ENCODE measurements around the gene DACH1.

The DACH1 gene

GRCh38 chr13:71864986-71865873 is 1.8 kb downstream of the DACH1 start:
- no peaks in the 10 kb centered on the region for H3K36me3 ChIP-seq (ENCODE audit: control insufficient read depth in 1 of 2, insufficient read depth in 2 of 2, low read length in 2 of 2)
- H3K9me3 ChIP-seq (ENCODE audit: control insufficient read depth in 1 of 2, low read length in 2 of 2) = no peaks in the 10 kb centered on the region
- H3K4me3 ChIP-seq (ENCODE audit: low read depth in 1 of 2, low read length in 2 of 2) = peak overlapping the region; percentile 80 to 89
- peaks cover 0 to 36% of the 10 kb centered on the region in 2 donors for H3K4me1 ChIP-seq (ENCODE audit: control insufficient read depth in 1 of 2, insufficient read depth in 2 of 2, low read length in 2 of 2)
- peak overlapping the region; percentile 45 for H3K27ac ChIP-seq (ENCODE audit: low read length)
- H3K27me3 ChIP-seq (ENCODE audit: low read depth, low read length) = no peaks in the 10 kb centered on the region

GRCh38 chr13:71864094-71864985 is 2.7 kb downstream of the DACH1 start:
- Histone ChIP-seq H3K36me3 (ENCODE audit: control insufficient read depth in 1 of 2, insufficient read depth in 2 of 2, low read length in 2 of 2) (no peaks in the 10 kb centered on the region), H3K4me1 (ENCODE audit: control insufficient read depth in 1 of 2, insufficient read depth in 2 of 2, low read length in 2 of 2) (peaks cover 0 to 36% of the 10 kb centered on the region in 2 donors), H3K27ac (ENCODE audit: low read length) (peak overlapping the region; percentile 50), H3K27me3 (ENCODE audit: low read depth, low read length) (no peaks in the 10 kb centered on the region), H3K9me3 (ENCODE audit: control insufficient read depth in 1 of 2, low read length in 2 of 2) (no peaks in the 10 kb centered on the region), H3K4me3 (ENCODE audit: low read depth in 1 of 2, low read length in 2 of 2) (peak overlapping the region; percentile 80 to 89)

GRCh38 chr13:71863254-71863865 is 3.6 kb downstream of the DACH1 start:
- H3K27me3 ChIP-seq (ENCODE audit: low read depth, low read length) = no peaks in the 10 kb centered on the region
- H3K4me3 ChIP-seq (ENCODE audit: low read depth in 1 of 2, low read length in 2 of 2) = peak overlapping the region in 1 of 2 donors; percentile 80
- peaks cover 0 to 36% of the 10 kb centered on the region in 2 donors for H3K4me1 ChIP-seq (ENCODE audit: control insufficient read depth in 1 of 2, insufficient read depth in 2 of 2, low read length in 2 of 2)
- H3K9me3 ChIP-seq (ENCODE audit: control insufficient read depth in 1 of 2, low read length in 2 of 2) = no peaks in the 10 kb centered on the region
- peak overlapping the region; percentile 50 for H3K27ac ChIP-seq (ENCODE audit: low read length)
- no peaks in the 10 kb centered on the region for H3K36me3 ChIP-seq (ENCODE audit: control insufficient read depth in 1 of 2, insufficient read depth in 2 of 2, low read length in 2 of 2)

GRCh38 chr13:71862459-71862943 is 4.5 kb downstream of the DACH1 start:
- H3K4me1 ChIP-seq (ENCODE audit: control insufficient read depth in 1 of 2, insufficient read depth in 2 of 2, low read length in 2 of 2) = peaks cover 0 to 34% of the 10 kb centered on the region in 2 donors
- no peaks in the 10 kb centered on the region for H3K27me3 ChIP-seq (ENCODE audit: low read depth, low read length)
- H3K36me3 ChIP-seq (ENCODE audit: control insufficient read depth in 1 of 2, insufficient read depth in 2 of 2, low read length in 2 of 2) = no peaks in the 10 kb centered on the region
- H3K4me3 ChIP-seq (ENCODE audit: low read depth in 1 of 2, low read length in 2 of 2) = peak overlapping the region in 1 of 2 donors; percentile 0
- no peak overlapping the region for H3K27ac ChIP-seq (ENCODE audit: low read length)
- no peaks in the 10 kb centered on the region for H3K9me3 ChIP-seq (ENCODE audit: control insufficient read depth in 1 of 2, low read length in 2 of 2)

GRCh38 chr13:71861769-71862458 is 5.1 kb downstream of the DACH1 start:
- H3K27me3 ChIP-seq (ENCODE audit: low read depth, low read length) = no peaks in the 10 kb centered on the region
- no peaks in the 10 kb centered on the region for H3K36me3 ChIP-seq (ENCODE audit: control insufficient read depth in 1 of 2, insufficient read depth in 2 of 2, low read length in 2 of 2)
- H3K9me3 ChIP-seq (ENCODE audit: control insufficient read depth in 1 of 2, low read length in 2 of 2) = no peaks in the 10 kb centered on the region
- peaks cover 0 to 28% of the 10 kb centered on the region in 2 donors for H3K4me1 ChIP-seq (ENCODE audit: control insufficient read depth in 1 of 2, insufficient read depth in 2 of 2, low read length in 2 of 2)
- no peak overlapping the region for H3K27ac ChIP-seq (ENCODE audit: low read length)
- H3K4me3 ChIP-seq (ENCODE audit: low read depth in 1 of 2, low read length in 2 of 2) = no peak overlapping the region

- H3K27me3 ChIP-seq (ENCODE audit: low read depth, low read length) = no peaks in the 10 kb centered on the region
- H3K4me1 ChIP-seq (ENCODE audit: control insufficient read depth in 1 of 2, insufficient read depth in 2 of 2, low read length in 2 of 2) = peaks cover 0 to 18% of the 10 kb centered on the region in 2 donors
- no peak overlapping the region for H3K4me3 ChIP-seq (ENCODE audit: low read depth in 1 of 2, low read length in 2 of 2)
- no peaks in the 10 kb centered on the region for H3K9me3 ChIP-seq (ENCODE audit: control insufficient read depth in 1 of 2, low read length in 2 of 2)
- H3K36me3 ChIP-seq (ENCODE audit: control insufficient read depth in 1 of 2, insufficient read depth in 2 of 2, low read length in 2 of 2) = no peaks in the 10 kb centered on the region
- no peak overlapping the region for H3K27ac ChIP-seq (ENCODE audit: low read length)
Observed at GRCh38 chr13:71860547-71861138, 6.4 kb downstream of the DACH1 start.

GRCh38 chr13:71858647-71859046 is 8.4 kb downstream of the DACH1 start:
- no peaks in the 10 kb centered on the region for H3K36me3 ChIP-seq (ENCODE audit: control insufficient read depth in 1 of 2, insufficient read depth in 2 of 2, low read length in 2 of 2)
- H3K4me1 ChIP-seq (ENCODE audit: control insufficient read depth in 1 of 2, insufficient read depth in 2 of 2, low read length in 2 of 2) = no peaks in the 10 kb centered on the region
- no peaks in the 10 kb centered on the region for H3K9me3 ChIP-seq (ENCODE audit: control insufficient read depth in 1 of 2, low read length in 2 of 2)
- H3K27ac ChIP-seq (ENCODE audit: low read length) = no peak overlapping the region
- no peak overlapping the region for H3K4me3 ChIP-seq (ENCODE audit: low read depth in 1 of 2, low read length in 2 of 2)
- H3K27me3 ChIP-seq (ENCODE audit: low read depth, low read length) = no peaks in the 10 kb centered on the region

GRCh38 chr13:71856548-71857043 is 10.4 kb downstream of the DACH1 start:
- H3K9me3 ChIP-seq (ENCODE audit: control insufficient read depth in 1 of 2, low read length in 2 of 2) = no peaks in the 10 kb centered on the region
- no peaks in the 10 kb centered on the region for H3K4me1 ChIP-seq (ENCODE audit: control insufficient read depth in 1 of 2, insufficient read depth in 2 of 2, low read length in 2 of 2)
- no peaks in the 10 kb centered on the region for H3K27me3 ChIP-seq (ENCODE audit: low read depth, low read length)
- no peak overlapping the region for H3K4me3 ChIP-seq (ENCODE audit: low read depth in 1 of 2, low read length in 2 of 2)
- no peaks in the 10 kb centered on the region for H3K36me3 ChIP-seq (ENCODE audit: control insufficient read depth in 1 of 2, insufficient read depth in 2 of 2, low read length in 2 of 2)
- H3K27ac ChIP-seq (ENCODE audit: low read length) = no peak overlapping the region

- Histone ChIP-seq H3K4me1 (ENCODE audit: control insufficient read depth in 1 of 2, insufficient read depth in 2 of 2, low read length in 2 of 2) (no peaks in the 10 kb centered on the region), H3K9me3 (ENCODE audit: control insufficient read depth in 1 of 2, low read length in 2 of 2) (no peaks in the 10 kb centered on the region), H3K27me3 (ENCODE audit: low read depth, low read length) (no peaks in the 10 kb centered on the region), H3K27ac (ENCODE audit: low read length) (no peak overlapping the region), H3K36me3 (ENCODE audit: control insufficient read depth in 1 of 2, insufficient read depth in 2 of 2, low read length in 2 of 2) (no peaks in the 10 kb centered on the region), H3K4me3 (ENCODE audit: low read depth in 1 of 2, low read length in 2 of 2) (no peak overlapping the region)
Observed at GRCh38 chr13:71854401-71854800, 12.6 kb downstream of the DACH1 start.

GRCh38 chr13:71853725-71854124 is 13.3 kb downstream of the DACH1 start:
- Histone ChIP-seq H3K27ac (ENCODE audit: low read length) (no peak overlapping the region), H3K4me3 (ENCODE audit: low read depth in 1 of 2, low read length in 2 of 2) (no peak overlapping the region), H3K36me3 (ENCODE audit: control insufficient read depth in 1 of 2, insufficient read depth in 2 of 2, low read length in 2 of 2) (no peaks in the 10 kb centered on the region), H3K9me3 (ENCODE audit: control insufficient read depth in 1 of 2, low read length in 2 of 2) (no peaks in the 10 kb centered on the region), H3K27me3 (ENCODE audit: low read depth, low read length) (no peaks in the 10 kb centered on the region), H3K4me1 (ENCODE audit: control insufficient read depth in 1 of 2, insufficient read depth in 2 of 2, low read length in 2 of 2) (no peaks in the 10 kb centered on the region)

All from muscle layer of duodenum (tissue), 2 donors.